Right ventricle myocardium superior (tissue), 1 donor: ENCODE results near the gene OR1E1. TPM values are rescaled to one million over a fixed set of nuclear protein-coding genes. Genes with fewer than 3 reads are reported as not detected.

ENCODE experiments used
- total RNA-seq: library from RNA; stranded (reverse); fragmentation: NEBNext Ultra II Directional; extraction: Animal tissue kit (Norgen Biotek cat#: 25700); gene quantifications from one replicate; pipeline ENCODE4 v1.2.1, GENCODE V29; 2021
- donor health status: DM: no; HTN: yes; CAD: no; lungs with severe emphysema.

The OR1E1 gene
- total RNA-seq, 1 donor from 2014 or later: not detected

Other genes with a start within 250 kb of the OR1E1 start
- not detected for gene OR1A2, start 200.9 kb downstream of the OR1E1 start, total RNA-seq
- not detected for gene OR1A1, start 190.7 kb downstream of the OR1E1 start, total RNA-seq
- gene OR3A1, start 100.0 kb downstream of the OR1E1 start, total RNA-seq: not detected
- 0.11 TPM for gene OR3A2, start 12.1 kb downstream of the OR1E1 start, total RNA-seq
- gene OR3A3, start 13.0 kb upstream of the OR1E1 start, total RNA-seq: not detected
- not detected for gene OR1E2, start 35.4 kb upstream of the OR1E1 start, total RNA-seq
- 0.51 TPM for gene SPATA22, start 73.4 kb upstream of the OR1E1 start, total RNA-seq
- gene ASPA, start 77.6 kb upstream of the OR1E1 start, total RNA-seq: 2.5 TPM
- 1.0 TPM for gene TRPV3, start 159.4 kb upstream of the OR1E1 start, total RNA-seq
- 4.0 TPM for gene TRPV1, start 211.0 kb upstream of the OR1E1 start, total RNA-seq
- gene SHPK, start 237.8 kb upstream of the OR1E1 start, total RNA-seq: 4.7 TPM
- 5.1 TPM for gene CTNS, start 238.3 kb upstream of the OR1E1 start, total RNA-seq